ENCODE results near the gene MERTK.
"Not testable (repeated sequence)": the region's sequence is repeated elsewhere in the genome, so short reads cannot be mapped to it uniquely, and the experiment has no call there.

MERTK gene

DNA sequence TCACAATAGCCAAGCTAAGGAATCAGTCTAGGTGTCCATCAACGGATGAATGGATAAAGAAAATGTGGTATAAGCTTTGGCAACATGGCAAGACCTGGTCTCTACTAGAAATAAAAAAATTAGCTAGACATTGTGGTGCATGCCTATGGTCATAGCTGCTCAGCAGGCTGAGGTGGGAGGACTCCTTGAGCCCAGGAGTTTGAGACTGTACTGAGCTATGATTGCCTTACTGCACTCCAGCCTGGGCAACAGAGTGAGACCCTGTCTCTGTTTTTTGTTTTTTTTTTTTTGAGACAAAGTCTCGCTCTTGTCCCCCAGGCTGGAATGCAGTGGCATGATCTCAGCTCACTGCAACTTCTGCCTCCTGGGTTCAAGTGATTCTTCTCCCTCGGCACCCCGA is 11.6 kb downstream of the MERTK start:
- not testable (repeated sequence) for DNase-seq (ENCODE audit: low spot score)

DNA sequence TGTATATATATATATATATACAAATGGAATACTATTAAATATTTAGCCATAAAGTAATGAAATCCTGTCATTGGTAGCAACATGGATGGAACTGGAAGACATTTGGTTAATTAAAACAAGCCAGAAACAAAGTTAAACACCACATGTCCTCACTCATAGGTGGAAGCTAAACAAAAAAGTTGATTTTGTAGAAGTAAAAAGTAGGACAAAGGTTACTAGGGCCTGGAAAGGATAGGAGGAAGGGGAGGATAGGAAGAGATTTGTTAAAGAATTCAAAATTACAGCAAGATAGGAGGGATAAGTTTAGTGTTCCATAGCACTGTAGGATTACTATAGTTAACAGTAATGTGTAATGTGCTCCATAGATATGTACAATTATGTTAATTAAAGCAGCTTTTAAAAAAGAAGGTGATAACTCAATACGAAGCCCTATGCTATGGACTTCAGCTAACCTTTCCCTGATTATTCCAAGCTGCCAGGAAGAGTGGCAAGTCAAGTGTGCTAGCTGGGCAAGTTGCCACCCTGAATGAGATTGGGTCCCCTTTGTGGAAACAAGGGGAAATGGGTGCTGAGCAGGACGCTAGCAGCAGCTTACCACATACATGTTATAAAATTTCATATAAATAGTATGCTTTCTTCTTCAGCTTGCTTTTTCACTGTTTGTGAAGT is 12.3 kb downstream of the MERTK start:
- DNase-seq (ENCODE audit: low spot score), result no peak

DNA sequence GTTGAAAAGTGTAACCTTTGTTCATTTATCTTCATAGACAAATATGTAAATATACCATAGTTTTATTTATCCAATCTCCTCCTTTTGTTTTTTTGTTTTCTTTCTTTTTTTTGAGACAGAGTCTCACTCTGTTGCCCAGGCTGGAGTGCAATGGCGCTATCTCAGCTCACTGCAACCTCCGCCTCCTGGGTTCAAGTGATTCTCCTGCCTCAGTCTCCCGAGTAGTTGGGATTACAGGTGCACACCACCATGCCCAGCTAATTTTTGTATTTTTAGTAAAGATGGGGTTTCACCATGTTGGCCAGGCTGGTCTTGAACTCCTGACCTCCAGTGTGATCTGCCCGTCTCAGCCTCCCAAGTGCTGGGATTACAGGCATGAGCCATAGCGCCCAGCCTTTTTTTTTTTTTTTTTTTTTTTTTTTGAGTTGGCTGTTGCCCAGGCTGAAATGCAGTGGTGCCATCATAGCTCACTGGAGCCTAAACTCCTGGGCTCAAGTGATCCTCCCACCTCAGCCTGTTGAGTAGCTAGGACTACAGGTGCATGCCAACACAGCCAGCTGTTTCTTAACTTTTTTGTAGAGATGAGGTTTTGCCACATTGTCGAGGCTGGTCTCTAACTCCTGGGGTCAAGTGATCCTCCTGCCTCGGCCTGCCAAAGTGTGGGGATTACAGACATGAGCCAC is 13.0 kb downstream of the MERTK start:
- DNase-seq (ENCODE audit: low spot score), result not testable (repeated sequence)

DNA sequence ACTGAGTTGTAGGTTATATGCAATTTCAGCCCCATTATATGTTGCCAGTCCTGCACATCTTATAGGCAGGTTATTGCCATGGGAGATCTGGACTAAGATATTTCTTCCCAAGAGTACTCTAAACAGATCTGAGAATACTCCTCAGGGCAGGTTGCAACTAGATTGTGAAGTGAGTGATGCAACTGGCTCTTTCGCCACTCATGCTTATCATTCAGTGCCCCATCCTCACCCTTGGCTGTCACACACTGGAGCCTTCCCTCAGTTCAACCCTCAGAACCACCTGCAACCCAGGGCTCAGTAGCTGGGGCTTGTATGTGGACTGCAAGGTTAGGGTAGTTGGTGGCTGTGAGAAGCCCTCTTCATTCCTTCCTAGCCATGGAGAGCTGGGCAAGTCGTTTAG is 14.1 kb downstream of the MERTK start:
- DNase-seq (ENCODE audit: low spot score), result no peak

DNA sequence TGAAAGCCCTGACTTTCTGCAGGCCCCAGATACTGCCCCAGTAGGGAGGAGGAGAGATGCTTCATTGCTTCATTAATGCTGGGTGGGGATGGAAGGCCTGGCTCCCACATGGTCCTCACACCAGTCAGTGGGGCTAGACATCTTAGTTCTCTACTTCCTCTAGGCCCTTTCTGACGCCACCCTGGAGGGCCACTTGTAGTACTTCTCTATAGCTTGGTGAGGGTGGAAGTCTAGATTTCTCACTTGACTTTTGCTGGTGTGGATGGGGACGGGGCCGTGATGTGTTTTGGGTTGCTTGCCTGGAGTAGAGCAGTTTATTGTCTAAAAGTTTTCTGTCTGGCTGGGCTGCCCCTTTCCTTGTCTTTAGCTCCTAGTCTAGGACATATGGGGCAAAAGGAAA is 18.7 kb downstream of the MERTK start:
- no peak for DNase-seq (ENCODE audit: low spot score)

DNA sequence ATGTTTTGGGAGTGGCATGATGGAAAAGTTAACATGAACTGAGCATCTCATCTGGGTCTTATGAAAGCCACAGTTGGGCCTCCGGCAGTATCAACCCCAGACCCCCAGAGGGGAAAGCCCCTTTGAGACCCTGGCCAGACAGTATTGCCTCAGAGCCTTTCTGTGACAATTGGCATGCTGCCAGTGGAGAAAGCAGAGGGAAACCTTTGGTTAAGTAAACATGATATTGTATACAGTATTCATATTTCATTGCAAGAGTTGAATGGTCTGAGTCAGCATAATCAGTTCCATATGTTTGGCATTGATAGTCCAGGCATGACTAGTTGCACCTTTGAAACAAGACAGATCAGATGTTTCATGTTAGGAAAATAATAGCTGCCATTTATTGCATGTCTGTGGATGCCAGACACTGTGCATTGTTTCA is 20.0 kb downstream of the MERTK start:
- no peak for DNase-seq (ENCODE audit: low spot score)

DNA sequence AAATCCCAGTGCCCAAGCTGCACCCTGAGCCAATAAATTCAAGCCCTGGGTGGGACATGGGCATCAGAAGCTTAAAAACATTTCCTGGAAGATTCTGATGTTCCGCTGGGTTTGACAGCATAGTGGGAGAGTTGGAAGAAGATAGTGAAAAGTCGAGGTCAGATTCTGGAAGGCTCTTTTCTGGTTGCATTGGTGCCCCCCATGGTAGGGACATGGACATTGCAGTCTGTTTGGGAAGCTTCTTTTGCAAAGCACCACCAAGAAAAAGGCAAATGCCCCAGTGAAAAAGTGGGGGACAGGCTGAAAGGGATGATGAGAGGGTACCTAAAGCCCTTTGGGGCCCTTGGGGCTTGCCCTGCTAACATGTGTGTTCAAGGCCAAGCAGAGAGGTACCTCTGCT is 21.0 kb downstream of the MERTK start:
- no peak for DNase-seq (ENCODE audit: low spot score)

DNA sequence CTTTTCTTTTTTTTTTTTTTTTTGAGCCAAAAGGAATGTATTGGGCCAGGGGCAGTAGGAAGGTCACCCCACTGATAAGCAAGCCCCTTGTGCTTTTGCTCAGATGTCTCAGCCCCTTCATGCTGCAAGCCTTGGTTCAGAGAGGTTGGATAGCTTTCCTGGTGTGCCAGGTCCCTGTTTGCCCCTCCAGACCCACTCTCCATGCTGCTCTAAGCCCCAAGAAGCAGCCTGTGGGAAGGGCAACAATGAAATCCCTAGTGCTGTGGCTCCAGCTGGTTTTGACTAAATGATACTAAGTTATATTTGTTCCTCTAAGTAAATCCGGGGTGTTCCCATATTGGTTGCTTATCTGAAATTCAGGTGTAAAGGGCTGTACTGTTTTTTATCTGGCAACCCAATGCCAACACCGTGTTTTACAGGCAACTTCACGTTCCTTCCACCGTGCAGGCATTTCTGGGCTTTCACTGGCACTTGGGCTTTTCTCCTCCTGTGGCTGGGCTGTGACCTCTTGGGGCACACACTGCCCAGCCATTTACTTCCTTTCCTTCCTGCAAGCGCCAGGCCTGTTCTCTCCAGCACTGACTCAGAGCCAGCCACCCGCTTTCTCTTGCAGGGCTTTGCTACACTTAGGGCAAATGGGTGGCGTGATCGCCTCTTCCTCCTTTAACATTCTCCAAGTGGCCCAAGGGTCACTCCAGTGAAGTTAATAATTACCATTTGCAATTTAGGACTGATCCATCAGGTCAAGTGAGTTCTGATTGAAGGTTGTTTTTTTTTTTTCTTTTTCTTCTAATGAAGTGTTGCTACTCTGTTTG is 21.6 kb downstream of the MERTK start:
- peak; percentile 73 for DNase-seq (ENCODE audit: low spot score)

DNA sequence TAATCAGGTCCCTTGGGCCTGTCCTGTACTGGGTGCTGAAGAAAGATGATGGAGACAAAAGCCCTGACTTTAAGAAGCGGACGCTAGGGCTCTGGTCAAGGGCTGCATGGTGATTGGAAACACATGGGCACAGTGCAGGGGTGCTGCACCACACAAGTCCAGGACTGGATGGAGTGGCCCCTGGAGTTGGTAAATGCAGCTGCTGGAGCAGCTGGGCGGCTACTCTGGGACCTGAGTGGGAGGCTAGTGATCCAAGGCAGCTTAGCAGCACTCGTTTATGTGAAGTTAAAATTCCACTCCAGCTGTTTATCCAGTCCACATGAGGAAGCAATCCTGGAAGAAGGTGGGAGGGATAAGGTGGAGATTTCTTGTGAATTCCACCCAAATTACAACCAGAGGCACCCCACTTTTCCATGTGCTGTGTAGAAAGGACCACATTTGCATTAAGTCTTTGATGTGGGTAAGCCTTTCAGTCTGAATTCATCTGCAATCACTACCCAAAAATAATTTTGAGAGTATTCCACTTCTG is 24.9 kb downstream of the MERTK start:
- DNase-seq (ENCODE audit: low spot score), result no peak

DNA sequence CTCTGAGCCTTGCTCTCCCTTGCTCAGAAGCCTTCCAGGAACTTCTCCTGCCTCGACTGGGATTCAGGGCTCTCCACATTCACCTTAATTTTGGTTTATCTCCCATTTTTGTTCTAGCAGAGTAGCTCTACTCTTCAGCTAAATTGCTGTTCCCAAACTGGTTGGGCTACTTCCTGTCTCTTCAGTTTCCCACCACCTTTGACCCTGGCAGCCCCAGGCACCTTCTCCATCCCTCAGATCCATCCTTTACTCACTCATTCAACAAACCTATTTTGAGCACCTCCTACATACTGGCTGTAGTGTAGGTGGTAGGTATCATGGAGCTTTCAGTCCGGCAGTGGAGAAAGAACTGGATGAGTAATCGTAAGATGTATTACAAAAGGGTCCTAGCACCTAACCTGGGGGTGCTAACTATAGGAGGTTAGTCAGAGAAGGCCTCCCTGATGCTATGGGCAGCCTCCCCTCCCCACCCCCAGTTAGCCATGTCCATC is 26.3 kb downstream of the MERTK start:
- DNase-seq (ENCODE audit: low spot score), result no peak

DNA sequence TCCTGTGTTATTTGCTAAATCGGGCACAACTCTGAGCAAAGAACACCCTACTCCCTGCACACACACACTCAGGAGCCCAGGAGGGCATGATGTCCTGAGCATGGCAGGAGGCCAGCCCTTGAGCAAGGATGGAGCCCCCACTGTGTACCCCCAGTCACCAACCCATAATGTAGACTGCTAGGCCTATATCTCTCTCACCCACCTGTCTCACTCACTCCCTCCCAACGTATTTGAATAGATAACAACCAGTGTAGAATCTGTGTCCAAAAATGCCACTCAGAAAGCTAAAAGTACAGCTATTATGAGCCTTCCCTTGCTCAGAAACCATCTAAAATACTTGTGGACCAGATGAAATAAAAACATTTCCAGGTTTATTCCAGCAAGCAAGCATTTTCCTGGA is 29.3 kb downstream of the MERTK start:
- DNase-seq (ENCODE audit: low spot score), result no peak

DNA sequence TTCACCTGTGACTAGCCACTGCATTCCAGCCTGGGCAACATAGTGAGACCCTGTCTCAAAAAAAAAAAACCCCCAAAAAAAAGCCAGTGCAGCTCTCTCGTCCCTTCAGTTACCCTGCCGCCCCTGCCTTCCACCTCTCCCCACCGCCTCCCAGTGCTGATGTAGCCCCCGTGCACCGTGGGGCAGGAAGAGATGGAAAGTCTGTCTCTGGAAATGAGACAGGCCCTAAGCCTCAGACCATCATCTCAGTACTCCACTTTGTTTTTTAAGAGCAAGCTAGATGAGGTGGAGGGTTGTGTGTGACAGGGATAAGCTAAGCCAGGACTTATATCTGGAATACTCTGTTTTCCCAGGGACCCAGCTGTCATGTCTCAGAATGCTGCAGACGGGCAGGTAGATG is 32.0 kb downstream of the MERTK start:
- no peak for DNase-seq (ENCODE audit: low spot score)

DNA sequence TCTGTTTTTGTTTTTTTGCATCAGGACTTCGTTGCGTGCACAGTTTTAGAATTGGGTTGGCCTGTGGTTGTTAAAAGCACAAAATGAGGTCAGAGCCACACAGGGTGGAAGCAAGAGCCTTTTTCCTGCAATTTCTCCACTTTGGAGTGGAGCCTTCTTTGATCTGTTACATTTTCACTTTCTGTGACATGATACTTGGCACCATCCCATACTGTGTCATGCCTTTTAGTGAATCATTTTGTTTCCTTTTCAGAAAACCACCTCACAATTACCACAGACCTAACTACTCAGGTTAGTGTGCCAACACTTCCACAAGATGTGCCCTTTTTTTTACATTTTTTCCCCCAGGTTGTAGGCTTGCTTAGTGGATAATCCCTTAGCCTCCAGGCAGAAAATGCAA is 32.5 kb downstream of the MERTK start:
- peak; percentile 18 for DNase-seq (ENCODE audit: low spot score)

DNA sequence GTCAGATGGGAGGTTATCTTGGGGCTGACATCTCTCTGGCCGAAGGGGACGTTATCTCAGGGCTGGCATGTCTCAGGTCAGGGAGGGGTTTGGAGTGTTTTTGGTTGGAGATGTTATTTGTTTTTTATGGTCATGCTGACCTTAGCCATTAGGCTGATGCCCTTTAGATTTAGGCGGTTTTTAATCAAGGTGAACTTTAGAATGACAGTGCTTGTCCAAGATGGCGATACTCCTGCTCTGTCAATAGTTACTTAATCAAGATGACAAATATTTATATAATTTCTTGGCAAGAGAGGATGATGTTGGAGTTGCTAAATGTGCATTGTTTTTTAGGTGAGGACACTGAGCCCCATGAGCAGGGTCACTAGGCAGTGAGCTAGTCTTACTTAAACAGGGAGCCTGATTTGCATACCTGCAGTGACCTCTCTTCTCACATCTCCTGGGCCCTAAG is 34.5 kb downstream of the MERTK start:
- no peak for DNase-seq (ENCODE audit: low spot score)

DNA sequence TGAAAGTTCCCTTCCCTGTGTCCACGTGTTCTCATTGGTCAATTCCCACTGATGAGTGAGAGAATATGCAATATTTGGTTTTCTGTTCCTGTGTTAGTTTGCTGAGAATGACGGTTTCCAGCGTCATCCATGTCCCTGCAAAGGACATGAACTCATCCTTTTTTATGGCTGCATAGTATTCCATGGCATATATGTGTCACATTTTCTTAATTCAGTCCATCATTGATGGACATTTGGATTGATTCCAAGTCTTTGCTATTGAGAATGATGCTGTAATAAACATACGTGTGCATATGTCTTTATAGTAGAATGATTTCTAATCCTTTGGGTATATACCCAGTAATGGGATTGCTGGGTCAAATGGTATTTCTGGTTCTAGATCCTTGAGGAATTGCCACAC is 35.5 kb downstream of the MERTK start:
- DNase-seq (ENCODE audit: low spot score), result not testable (repeated sequence)

DNA sequence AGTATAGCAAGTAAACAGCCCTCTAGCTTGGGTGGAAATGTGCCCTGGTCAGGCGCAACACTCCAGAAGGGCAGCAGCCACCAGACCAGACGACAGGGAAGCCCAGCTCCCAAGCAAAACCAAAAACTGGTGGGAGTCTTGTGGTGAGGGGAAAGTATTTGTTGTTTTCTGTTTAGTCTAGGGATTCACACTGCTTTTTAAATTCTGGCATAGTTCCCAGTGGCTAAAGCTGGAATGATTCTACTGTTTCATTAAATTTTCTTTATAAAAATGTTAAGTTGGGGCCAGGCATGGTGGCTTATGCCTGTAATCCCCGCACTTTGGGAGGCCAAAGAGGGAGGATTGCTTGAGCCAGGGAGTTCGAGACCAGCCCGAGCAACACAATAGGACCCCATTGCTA is 38.5 kb downstream of the MERTK start:
- DNase-seq (ENCODE audit: low spot score), result no peak

DNA sequence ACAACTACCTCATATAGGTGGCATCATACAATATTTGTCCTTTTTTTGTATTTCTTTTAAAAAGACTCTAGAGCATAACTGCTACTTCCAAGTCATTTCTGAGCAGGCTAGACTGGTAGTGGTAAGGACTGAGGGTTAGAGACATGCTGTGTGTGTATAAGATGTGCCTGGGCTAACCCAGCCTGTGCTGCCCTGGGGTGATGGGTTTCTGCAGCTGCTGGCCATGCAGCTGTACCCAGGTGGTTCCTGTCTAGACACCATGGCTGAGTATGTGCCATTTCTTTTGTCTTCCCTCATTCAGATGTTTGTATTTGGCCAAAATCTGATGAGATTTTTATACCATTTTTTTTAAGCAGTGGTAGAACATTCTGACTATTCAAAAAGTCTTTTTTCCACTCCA is 40.0 kb downstream of the MERTK start:
- no peak for DNase-seq (ENCODE audit: low spot score)

DNA sequence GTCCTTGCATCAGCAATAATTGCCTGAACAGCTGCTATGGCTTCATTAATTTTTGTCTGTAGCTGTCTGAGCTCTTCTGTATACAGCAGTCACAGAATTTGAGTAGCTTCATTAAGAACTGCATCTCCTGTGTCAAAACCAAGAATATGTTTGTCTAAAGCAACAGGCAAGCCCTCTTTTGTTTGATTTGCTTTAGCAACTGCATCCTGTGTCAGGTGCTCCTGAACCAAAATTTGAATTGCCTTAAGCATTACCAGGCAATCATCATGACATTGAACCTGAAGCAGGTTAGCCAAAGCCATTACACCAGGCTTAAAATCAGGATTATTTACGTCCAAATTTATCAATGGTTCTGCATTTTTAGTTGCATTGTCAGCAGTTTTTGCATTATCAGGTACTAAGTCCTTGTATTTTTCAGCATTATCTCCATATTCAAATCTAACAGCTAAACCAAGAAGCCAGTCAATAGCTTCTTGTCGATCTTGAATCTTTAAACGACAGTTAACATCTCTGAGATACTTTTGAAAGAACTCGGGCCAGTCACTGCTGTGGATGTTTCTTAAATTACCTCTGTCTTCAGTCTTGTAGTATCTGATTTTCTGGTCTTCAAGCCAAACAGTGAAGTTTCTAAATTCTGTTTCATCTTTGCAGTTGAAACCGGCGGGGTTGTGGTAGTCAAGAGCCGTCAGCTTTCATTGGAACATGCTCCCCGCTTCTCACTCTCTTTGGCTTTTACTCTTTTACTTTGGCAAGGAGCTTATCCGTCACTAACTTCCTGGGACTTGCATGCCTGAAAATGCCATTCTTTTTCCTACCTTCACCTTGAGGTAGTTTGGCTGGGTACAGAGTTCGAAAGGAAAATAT is 42.2 kb downstream of the MERTK start:
- DNase-seq (ENCODE audit: low spot score), result no peak

DNA sequence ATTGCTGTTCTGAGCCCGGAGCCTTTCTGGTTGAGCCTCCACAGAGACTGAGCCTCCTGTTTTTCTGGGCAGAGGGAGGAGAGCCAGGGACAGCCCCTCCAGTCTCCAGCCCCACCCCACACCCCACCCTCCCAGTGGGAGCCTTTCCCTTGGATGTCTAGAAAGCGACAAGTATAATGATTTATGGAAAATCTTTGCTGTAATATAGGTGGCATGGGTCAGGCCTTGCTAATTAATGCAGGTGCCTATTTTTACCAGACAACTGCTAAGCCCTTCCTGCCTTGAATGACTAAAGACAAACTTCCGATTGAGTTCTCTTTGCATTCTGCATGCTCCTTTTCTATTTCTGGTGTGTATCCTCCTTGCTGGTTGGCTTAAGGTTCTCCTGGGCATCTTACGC is 43.1 kb downstream of the MERTK start:
- no peak for DNase-seq (ENCODE audit: low spot score)

DNA sequence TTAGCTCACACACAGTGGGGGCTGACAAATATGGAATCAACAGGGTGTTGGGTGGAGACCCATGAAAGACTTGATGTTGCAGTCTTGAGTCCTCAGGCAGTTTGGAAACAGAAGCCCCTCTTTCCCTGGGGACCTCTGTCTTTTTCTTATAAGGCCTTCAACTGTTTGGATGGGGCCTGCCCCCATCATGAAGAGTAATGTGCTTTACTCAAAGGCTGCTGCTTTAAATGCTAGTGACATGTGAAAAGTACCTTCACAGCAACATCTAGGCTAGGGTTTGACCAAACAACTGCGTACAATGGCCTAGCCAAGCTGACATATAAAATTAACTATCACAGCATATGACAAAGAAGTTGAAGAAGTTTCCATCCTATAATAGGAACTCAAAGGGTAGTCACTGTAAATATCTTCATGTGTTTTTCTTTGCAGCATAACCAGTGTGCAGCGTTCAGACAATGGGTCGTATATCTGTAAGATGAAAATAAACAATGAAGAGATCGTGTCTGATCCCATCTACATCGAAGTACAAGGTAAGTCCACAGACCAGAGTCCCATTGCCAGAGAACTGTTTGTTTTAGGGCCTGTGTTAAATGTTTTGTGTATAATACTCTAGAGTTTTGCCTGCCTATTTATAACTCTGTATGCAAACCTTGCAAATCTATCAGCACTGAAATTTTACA is 46.3 kb downstream of the MERTK start:
- no peak for DNase-seq (ENCODE audit: low spot score)
